Activated CD4-positive, alpha-beta memory T cell treated with anti-CD3 and anti-CD28 coated beads for 36 hours (primary cell): Measurements from ENCODE around the gene TMUB1. TPM values are rescaled to one million over a fixed set of nuclear protein-coding genes. Genes with fewer than 3 reads are reported as not detected.

Experiments used
- CTCF ChIA-PET: fragments of 350-600 bp; sonication (Branson Sonifier 250); formaldehyde crosslinking; loops from one replicate; lab custom pipeline; 2021; ENCODE audit warnings: antibody characterized with exemption, inconsistent platforms; lab: Charles Lee
- POLR2A ChIA-PET: fragments of 350-600 bp; sonication (Branson Sonifier 250); formaldehyde crosslinking; loops from one replicate; lab custom pipeline; 2021; ENCODE audit warnings: antibody characterized with exemption; lab: Charles Lee
- DNase-seq: peaks from one replicate; pipeline ENCODE4 v3.0.0-alpha.2; 2020
- H3K27ac Mint-ChIP-seq: one replicate; pipeline ENCODE4 v1.8.0; 2021; ENCODE audit warnings: mixed read lengths
- H3K27me3 Mint-ChIP-seq: one replicate; pipeline ENCODE4 v1.8.0; 2021; ENCODE audit warnings: mixed read lengths
- H3K36me3 Mint-ChIP-seq: one replicate; pipeline ENCODE4 v1.8.0; 2021; ENCODE audit warnings: mixed read lengths
- H3K4me1 Mint-ChIP-seq: one replicate; pipeline ENCODE4 v1.8.0; 2021; ENCODE audit warnings: low read depth, mixed read lengths
- H3K4me3 Mint-ChIP-seq: one replicate; pipeline ENCODE4 v1.8.0; 2021; ENCODE audit warnings: mild to moderate bottlenecking, mixed read lengths
- H3K9me3 Mint-ChIP-seq: one replicate; pipeline ENCODE4 v1.8.0; 2021; ENCODE audit warnings: mixed read lengths
- intact Hi-C: fragments of 100-400 bp; cut with micrococcal nuclease; formaldehyde crosslinking; loops from one replicate; pipeline ENCODE4 v1.15.1; 2023
- total RNA-seq, 2 experiments: library from RNA; stranded (reverse); gene quantifications; one replicate each; pipeline ENCODE4 v1.2.3, GENCODE V29; 2021

The TMUB1 gene
- 10 to 100 TPM; 53.8 to 60.9 TPM for total RNA-seq

- intact Hi-C loops, result loop anchor here (1.0 kb wide), 1 partner anchor 55 kb away; the partner anchor contains the start of gene ABCB8
- CTCF ChIA-PET, result interaction anchor here (1.8 to 2.7 kb wide), 2 partner anchors 27 to 55 kb away, joined by 8 to 9 read pairs; partner anchors contain the start of gene ABCB8
- Mint-ChIP-seq H3K36me3 (peaks cover 3% of the 10 kb centered on the region), H3K27ac (peak within 1 kb of the TSS; percentile 78), H3K9me3 (no peaks in the 10 kb centered on the region), H3K27me3 (peaks cover 5% of the 10 kb centered on the region), H3K4me3 (peak within 1 kb of the TSS; percentile 98), H3K4me1 (peaks cover 39% of the 10 kb centered on the region)
- POLR2A ChIA-PET, result interaction anchor here (0.6 to 1.0 kb wide), 2 partner anchors 23 to 25 kb away, joined by 3 read pairs; no protein-coding TSS in a partner anchor
- DNase-seq, result peak; percentile 85
These were observed at the start of gene TMUB1 for GRCh38 chr7:151083071-151083823. Gene TMUB1 (minus strand): TSS chr7:151083493. CDS start chr7:151082563, 930 bp downstream.

GRCh38 chr7:151132461-151133205, 49.3 kb upstream of the TMUB1 start:
- H3K9me3 Mint-ChIP-seq, result no peaks in the 10 kb centered on the region
- no peak overlapping the region for H3K27ac Mint-ChIP-seq
- POLR2A ChIA-PET, result no interaction called here
- no peak for DNase-seq
- H3K36me3 Mint-ChIP-seq, result peaks cover 11% of the 10 kb centered on the region
- CTCF ChIA-PET, result no interaction called here
- H3K4me3 Mint-ChIP-seq, result no peak overlapping the region
- intact Hi-C loops, result no loop called here
- H3K27me3 Mint-ChIP-seq, result no peaks in the 10 kb centered on the region
- no peaks in the 10 kb centered on the region for H3K4me1 Mint-ChIP-seq

- Mint-ChIP-seq H3K4me3 (no peak overlapping the region), H3K27ac (no peak overlapping the region), H3K4me1 (no peaks in the 10 kb centered on the region), H3K9me3 (no peaks in the 10 kb centered on the region), H3K27me3 (no peaks in the 10 kb centered on the region), H3K36me3 (peaks cover 11% of the 10 kb centered on the region)
- intact Hi-C loops, result no loop called here
- ChIA-PET CTCF (interaction anchor here (0.6 kb wide), 1 partner anchor 85 kb away, joined by 4 read pairs; no protein-coding TSS in a partner anchor), POLR2A (no interaction called here)
- no peak for DNase-seq
These were observed 48.5 kb upstream of the TMUB1 start for GRCh38 chr7:151131592-151132293.

DNA sequence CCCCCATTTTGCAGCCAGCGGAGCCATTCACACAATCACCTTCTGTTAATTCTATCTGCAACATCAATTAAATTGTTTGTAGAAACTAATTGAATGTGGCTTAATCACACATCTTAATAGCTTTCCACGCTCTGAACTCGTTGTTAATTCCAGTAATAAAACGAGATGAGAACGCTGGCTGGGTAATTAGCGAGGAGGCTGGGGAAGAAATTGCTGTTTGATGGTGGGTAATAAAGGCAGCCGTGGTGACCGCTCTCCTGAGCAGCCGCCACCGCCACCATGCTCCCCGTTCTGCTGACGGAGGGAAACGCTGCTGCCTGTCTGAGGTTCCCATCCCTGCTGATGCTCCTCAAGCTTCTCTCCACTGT, 47.9 kb upstream of the TMUB1 start:
- DNase-seq, result no peak
- Mint-ChIP-seq H3K4me3 (no peak overlapping the region), H3K4me1 (no peaks in the 10 kb centered on the region), H3K36me3 (peaks cover 8% of the 10 kb centered on the region), H3K9me3 (no peaks in the 10 kb centered on the region), H3K27me3 (no peaks in the 10 kb centered on the region), H3K27ac (no peak overlapping the region)
- intact Hi-C loops, result no loop called here
- ChIA-PET CTCF (interaction anchor here (0.6 kb wide), 1 partner anchor 85 kb away, joined by 4 read pairs; no protein-coding TSS in a partner anchor), POLR2A (no interaction called here)

DNA sequence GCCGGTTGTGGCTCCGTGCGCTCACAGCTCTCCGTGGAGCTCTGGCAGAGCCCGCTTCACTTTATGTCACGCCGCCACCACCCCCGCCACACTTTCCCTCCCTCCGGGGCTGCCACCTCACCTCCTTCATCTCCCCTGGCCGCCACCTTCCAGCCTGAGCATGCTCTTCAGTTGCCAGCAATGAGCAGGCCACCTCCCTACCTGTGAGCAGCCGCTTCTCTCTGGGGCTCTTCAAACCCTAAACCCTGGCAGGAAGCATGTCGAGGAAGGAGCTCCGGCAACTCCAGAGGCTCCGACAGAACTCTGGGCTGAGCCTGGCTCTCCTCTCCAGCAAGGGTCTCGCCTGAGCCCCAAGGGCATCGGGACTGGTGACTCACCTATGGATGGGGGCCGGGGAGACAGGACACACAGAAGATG, 47.5 kb upstream of the TMUB1 start:
- POLR2A ChIA-PET, result no interaction called here
- no peak overlapping the region for H3K27ac Mint-ChIP-seq
- intact Hi-C loops, result no loop called here
- DNase-seq, result no peak
- peaks cover 8% of the 10 kb centered on the region for H3K36me3 Mint-ChIP-seq
- H3K4me3 Mint-ChIP-seq, result no peak overlapping the region
- CTCF ChIA-PET, result no interaction called here
- no peaks in the 10 kb centered on the region for H3K9me3 Mint-ChIP-seq
- H3K27me3 Mint-ChIP-seq, result no peaks in the 10 kb centered on the region
- no peaks in the 10 kb centered on the region for H3K4me1 Mint-ChIP-seq

DNA sequence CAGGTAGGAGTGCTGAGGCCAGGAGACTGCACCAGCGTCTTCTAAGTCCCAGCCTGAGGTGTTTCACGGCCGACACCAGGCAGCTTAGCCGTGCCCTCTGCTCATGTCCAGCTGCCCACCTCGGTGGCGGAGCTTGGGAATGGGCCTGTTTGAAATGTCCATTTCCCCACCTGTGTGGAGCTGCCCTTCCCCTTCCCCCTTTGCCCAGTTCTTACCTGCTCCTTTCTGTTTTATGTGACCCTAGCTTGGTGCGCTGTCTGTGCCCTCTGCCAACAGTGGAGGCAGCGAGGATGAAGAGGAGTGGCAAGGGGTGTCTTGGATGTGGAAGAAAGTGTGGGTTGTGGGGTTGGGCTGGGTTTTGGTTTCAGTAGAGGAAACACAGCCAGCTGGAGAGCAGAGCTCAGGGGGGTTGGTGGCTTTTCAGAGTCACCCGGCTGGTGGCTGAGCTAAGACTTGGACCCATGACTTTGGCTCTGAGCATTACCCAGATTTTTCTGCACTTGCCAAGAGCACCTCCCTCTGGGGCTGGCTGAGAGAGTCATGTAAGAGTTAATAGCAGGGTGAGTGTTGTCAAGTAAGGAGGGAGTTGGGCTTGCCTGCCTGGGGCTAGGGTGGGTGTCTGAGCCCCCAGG, 46.8 kb upstream of the TMUB1 start:
- Mint-ChIP-seq H3K36me3 (peaks cover 8% of the 10 kb centered on the region), H3K4me1 (no peaks in the 10 kb centered on the region), H3K9me3 (no peaks in the 10 kb centered on the region), H3K4me3 (no peak overlapping the region), H3K27ac (no peak overlapping the region), H3K27me3 (no peaks in the 10 kb centered on the region)
- intact Hi-C loops, result no loop called here
- POLR2A ChIA-PET, result no interaction called here
- CTCF ChIA-PET, result interaction anchor here (1.1 kb wide), 1 partner anchor 15 kb away, joined by 3 read pairs; no protein-coding TSS in a partner anchor
- no peak for DNase-seq

DNA sequence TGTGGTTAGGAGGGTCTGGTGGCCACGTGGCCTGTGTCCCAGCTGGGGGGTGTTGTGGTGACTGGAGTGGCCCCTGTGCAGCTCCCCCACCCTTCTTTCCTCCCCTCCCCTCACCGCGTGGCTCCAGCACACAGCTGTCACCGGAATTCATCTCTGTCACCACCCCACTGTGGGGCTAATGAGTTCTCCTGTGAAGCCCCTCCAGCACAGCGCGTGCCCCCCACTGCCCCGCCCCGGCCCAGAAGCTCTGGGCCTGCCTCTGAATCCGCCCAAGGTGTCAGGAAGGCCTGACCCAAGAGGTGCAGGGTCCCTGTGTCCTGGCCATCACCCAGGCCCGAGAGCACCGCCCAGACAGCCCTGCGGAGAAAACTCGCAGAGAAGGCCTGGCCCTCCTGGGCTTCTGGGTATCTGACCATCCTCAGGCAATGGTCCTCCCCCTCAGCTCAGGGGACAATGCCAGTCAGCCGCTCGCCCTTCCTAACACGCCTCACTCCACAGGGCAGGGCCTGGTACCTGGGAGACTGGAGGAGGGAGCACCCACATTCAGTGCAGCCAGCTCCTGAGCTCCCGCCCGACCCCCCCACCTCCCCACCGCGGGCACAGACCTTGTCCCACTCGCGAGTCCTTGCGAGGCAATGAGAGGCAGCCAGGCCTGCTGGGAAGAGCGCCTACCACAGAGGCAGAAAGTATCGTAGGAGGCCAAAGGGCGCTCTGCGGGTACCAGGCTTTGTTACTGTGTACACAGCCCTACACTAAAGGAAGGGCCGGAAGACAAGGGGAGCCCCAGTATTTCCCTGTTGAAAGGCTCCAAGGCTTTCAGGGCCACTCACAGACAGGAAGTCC, 46.0 kb upstream of the TMUB1 start:
- H3K9me3 Mint-ChIP-seq, result no peaks in the 10 kb centered on the region
- CTCF ChIA-PET, result interaction anchor here (1.1 kb wide), 1 partner anchor 14 kb away, joined by 3 read pairs; no protein-coding TSS in a partner anchor
- H3K36me3 Mint-ChIP-seq, result peaks cover 11% of the 10 kb centered on the region
- POLR2A ChIA-PET, result no interaction called here
- no peak for DNase-seq
- H3K27ac Mint-ChIP-seq, result no peak overlapping the region
- no peaks in the 10 kb centered on the region for H3K27me3 Mint-ChIP-seq
- intact Hi-C loops, result no loop called here
- H3K4me1 Mint-ChIP-seq, result no peaks in the 10 kb centered on the region
- no peak overlapping the region for H3K4me3 Mint-ChIP-seq

DNA sequence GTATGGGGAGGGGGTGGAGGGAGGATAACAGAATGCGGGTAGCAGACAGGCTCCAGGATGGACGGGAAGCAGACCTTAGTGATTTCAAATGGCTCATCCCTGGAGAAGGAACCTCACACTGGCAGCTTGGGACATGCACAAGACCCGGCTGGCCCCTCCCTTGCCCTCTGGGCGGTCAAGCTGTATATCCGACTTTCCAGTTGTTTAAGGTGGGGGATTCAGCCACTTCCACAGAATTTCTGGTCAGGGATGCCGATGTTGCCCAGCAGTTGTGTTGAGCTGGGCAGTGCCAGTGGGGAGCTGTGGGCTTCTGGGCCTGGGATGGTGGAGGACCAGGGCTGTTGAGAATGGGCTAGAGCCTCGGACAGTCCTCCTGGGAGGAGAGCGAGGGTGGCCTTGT, 45.4 kb upstream of the TMUB1 start:
- H3K27ac Mint-ChIP-seq, result no peak overlapping the region
- peaks cover 17% of the 10 kb centered on the region for H3K36me3 Mint-ChIP-seq
- no peaks in the 10 kb centered on the region for H3K9me3 Mint-ChIP-seq
- DNase-seq, result no peak
- POLR2A ChIA-PET, result no interaction called here
- H3K4me3 Mint-ChIP-seq, result no peak overlapping the region
- H3K27me3 Mint-ChIP-seq, result no peaks in the 10 kb centered on the region
- intact Hi-C loops, result no loop called here
- CTCF ChIA-PET, result interaction anchor here (1.1 kb wide), 1 partner anchor 13 kb away, joined by 3 read pairs; no protein-coding TSS in a partner anchor
- H3K4me1 Mint-ChIP-seq, result no peaks in the 10 kb centered on the region

GRCh38 chr7:151128144-151128543, 44.9 kb upstream of the TMUB1 start:
- POLR2A ChIA-PET, result no interaction called here
- Mint-ChIP-seq H3K4me3 (no peak overlapping the region), H3K4me1 (no peaks in the 10 kb centered on the region), H3K27ac (no peak overlapping the region), H3K27me3 (no peaks in the 10 kb centered on the region), H3K36me3 (peaks cover 18% of the 10 kb centered on the region), H3K9me3 (no peaks in the 10 kb centered on the region)
- CTCF ChIA-PET, result interaction anchor here (1.3 kb wide), 1 partner anchor 37 kb away, joined by 3 read pairs; no protein-coding TSS in a partner anchor
- DNase-seq, result no peak
- intact Hi-C loops, result no loop called here

DNA sequence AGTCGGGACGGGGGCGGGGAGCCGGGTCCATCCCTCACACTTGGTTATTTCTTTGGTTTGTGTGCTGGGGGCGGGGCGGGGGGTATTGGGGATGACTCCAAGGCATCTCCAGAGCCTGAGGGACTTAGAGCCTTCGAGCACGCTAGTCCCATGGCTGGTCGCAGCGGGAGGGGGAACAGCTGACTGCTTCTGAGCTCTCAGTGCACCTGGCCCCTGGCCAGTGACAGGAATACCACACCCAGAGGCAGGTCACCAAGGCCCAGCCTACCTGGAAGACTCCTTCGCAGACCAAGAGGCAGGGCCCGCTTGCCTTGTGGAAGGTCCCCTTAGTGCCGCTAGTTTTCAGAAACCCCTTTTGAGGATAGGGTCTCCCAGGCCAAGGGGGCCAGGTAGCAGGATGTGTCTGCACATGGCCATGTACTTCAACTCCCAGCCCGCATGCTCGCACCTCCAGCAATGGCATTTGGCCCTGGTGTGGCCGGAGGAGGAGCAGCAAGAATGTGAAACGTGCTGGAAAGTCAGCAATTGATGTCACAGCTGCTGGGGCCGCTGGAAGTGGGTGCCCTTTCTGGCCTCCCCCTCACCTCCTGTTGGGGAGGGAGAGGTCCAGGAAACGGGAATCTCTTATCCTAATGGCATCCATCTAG, 43.3 kb upstream of the TMUB1 start:
- no peaks in the 10 kb centered on the region for H3K9me3 Mint-ChIP-seq
- intact Hi-C loops, result no loop called here
- DNase-seq, result no peak
- CTCF ChIA-PET, result interaction anchor here (1.3 kb wide), 1 partner anchor 39 kb away, joined by 3 read pairs; no protein-coding TSS in a partner anchor
- POLR2A ChIA-PET, result no interaction called here
- H3K4me3 Mint-ChIP-seq, result no peak overlapping the region
- no peaks in the 10 kb centered on the region for H3K27me3 Mint-ChIP-seq
- no peaks in the 10 kb centered on the region for H3K4me1 Mint-ChIP-seq
- peaks cover 16% of the 10 kb centered on the region for H3K36me3 Mint-ChIP-seq
- no peak overlapping the region for H3K27ac Mint-ChIP-seq
